HG03558 (cell line): Measurements from ENCODE around the gene FOXO6.

Experiments
- ATAC-seq: cut with Tn5 transposase; IDR thresholded peaks from one replicate; pipeline ENCODE4 v1.9.1; 2021; ENCODE audit warnings: moderate number of reproducible peaks; ENCODE audit not compliant: unreplicated experiment; ENCODE audit errors: extremely low read depth

The FOXO6 gene

GRCh38 chr1:41349361-41350054 is 11.7 kb upstream of the FOXO6 start:
- no peak for ATAC-seq

- no peak for ATAC-seq
Measured at GRCh38 chr1:41350055-41350378, 11.2 kb upstream of the FOXO6 start.

- ATAC-seq: no peak
Measured at GRCh38 chr1:41351262-41352151, 9.7 kb upstream of the FOXO6 start.

GRCh38 chr1:41353744-41354143 is 7.5 kb upstream of the FOXO6 start:
- no peak for ATAC-seq

GRCh38 chr1:41354956-41355355 is 6.3 kb upstream of the FOXO6 start:
- ATAC-seq: no peak

GRCh38 chr1:41355356-41355755 is 5.9 kb upstream of the FOXO6 start:
- ATAC-seq: no peak

- ATAC-seq: no peak
Measured at GRCh38 chr1:41355761-41356160, 5.5 kb upstream of the FOXO6 start.

- no peak for ATAC-seq
Measured at GRCh38 chr1:41356752-41357151, 4.5 kb upstream of the FOXO6 start.

- ATAC-seq: no peak
Measured at GRCh38 chr1:41357451-41358101, 3.7 kb upstream of the FOXO6 start.

- ATAC-seq: no peak
Measured at GRCh38 chr1:41358131-41359021, 2.9 kb upstream of the FOXO6 start.

GRCh38 chr1:41359211-41360073 is 1.8 kb upstream of the FOXO6 start:
- ATAC-seq: no peak

GRCh38 chr1:41360074-41360785 is 1.0 kb upstream of the FOXO6 start:
- ATAC-seq: no peak

- no peak for ATAC-seq
Measured at GRCh38 chr1:41361495-41362356, 492 bp downstream of the FOXO6 start.

GRCh38 chr1:41362357-41362721 is 1.1 kb downstream of the FOXO6 start:
- ATAC-seq: no peak

- ATAC-seq: no peak
Measured at GRCh38 chr1:41362749-41363590, 1.7 kb downstream of the FOXO6 start.

GRCh38 chr1:41363591-41364320 is 2.5 kb downstream of the FOXO6 start:
- no peak for ATAC-seq
